Raji (cell line): ENCODE measurements around the gene WNT7B.

Source experiments
- POLR2A ChIP-seq: IDR thresholded peaks from 2 replicates; pipeline ENCODE4 v1.6.1; 2011; ENCODE audit warnings: low read depth, low read length, control low read depth; ENCODE audit not compliant: insufficient read depth

WNT7B gene

DNA sequence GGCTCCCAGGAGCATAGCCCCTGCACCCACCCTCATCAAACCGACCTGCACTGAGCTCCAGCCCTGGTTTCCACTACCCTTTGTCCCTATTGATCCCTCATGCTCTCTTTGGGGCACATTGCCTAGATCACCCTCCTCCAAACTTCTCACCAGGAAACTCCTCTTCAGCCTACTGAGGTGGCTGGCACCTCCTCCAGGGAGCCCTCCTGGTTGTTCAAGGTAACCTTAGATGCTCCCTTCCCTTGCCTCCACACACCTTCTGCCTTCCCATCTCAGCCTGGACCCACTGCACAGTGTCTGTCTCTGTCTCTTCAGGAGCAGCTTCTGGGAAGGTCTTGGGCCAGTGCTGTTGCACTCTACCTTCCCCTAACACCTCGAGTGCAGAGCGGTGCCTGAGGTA lies 15.8 kb upstream of the WNT7B start:
- TF ChIP-seq POLR2A: no peak

DNA sequence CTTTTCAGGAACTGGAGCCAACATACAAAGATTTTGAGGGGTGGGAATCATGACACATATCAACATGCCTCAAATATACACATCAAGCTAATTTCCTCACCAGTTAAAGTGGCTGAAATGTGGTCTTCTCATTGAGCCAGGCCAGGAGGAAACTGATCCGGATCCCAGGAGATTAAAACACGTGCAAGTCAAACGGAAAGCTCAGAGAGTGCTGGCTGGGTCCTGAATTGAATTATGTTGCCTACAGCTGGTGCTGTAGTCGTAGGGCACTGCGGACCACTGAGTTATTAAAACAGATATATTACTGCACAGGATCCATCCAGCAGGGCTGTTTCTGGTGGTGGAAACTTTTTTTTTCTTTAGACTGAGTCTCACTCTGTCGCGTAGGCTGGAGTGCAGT lies 14.1 kb upstream of the WNT7B start:
- TF ChIP-seq POLR2A: no peak

DNA sequence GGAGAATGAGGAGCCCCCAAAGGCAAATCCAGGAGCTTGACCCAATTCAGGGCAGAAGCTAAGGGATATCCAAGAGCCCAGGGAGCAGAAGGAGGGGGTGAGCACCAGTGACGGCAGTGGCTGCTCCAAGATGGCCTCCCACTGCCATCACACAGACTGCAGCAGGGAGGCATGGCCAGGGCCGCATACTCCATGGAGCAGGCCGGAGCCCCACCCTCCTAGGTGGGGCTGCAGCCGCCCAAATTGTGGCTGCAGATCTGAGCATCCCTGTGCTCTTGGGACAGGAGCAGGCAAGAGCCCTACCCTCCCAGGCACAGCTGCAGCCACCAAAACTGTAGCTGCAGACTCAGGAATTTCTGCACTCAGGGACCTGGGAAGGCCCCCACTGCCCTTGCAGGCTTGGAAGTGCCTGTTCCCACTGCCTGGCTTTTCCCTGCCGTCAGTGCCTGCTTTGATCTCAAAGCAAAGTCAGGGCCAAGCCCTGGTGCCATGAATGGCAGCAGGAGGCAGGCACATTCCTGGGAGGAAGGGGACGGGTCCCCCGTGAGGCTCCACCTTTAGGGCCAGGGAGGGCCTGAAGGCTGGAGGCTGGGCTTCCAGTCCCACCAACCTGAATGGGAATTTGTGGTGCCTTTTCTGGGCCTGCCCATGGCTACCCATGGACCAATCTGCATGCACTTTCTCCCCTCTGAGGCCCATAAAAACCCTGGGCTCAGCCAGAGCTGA lies 10.3 kb upstream of the WNT7B start:
- TF ChIP-seq POLR2A: no peak

DNA sequence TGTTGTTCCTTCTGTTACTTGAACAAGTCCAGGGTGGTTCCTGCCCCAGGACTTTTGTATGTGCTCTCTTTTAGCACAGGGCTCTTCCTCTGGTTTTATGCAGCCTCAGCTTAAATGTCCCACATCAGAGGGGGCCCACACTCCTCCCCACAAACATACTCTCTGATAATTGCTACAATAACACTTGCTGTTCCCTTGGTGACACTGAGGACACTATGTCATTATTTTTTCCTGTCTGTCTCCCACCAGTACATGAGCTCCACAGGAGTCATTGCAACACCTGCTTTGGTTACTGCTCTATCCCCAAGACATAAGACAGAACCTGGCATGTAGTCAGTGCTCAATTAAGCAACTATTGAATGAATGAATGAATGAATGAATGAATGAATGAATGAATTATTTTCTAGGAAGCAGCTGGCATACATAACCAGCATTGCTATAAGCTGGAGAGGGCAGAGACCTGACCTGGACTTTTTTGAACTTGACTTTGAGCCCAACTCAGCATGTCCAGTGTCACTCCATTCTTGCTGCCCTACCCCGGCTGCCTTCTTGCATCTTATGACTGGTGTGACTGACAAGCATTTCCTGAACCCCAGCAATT lies 7.5 kb upstream of the WNT7B start:
- no peak for TF ChIP-seq POLR2A

DNA sequence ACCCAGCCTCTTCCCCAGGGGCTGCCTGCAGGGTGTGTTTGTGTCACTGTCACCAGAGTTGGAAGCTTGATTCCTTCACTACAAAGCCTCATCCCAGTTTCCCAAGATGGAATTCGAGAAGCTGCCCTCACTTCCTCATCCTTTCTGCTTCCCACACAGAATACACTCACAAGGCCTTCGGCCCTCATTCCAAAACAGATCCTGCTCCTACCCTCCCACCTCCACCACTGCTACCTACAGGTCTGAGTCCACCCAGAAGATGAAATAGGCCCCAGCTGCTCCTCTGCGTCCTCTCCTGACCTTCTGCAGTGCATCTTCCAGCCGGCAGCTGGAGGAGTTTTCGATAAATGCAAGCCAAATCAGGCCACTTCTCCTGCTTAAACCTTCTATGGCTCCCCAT lies 6.8 kb upstream of the WNT7B start:
- no peak for TF ChIP-seq POLR2A

DNA sequence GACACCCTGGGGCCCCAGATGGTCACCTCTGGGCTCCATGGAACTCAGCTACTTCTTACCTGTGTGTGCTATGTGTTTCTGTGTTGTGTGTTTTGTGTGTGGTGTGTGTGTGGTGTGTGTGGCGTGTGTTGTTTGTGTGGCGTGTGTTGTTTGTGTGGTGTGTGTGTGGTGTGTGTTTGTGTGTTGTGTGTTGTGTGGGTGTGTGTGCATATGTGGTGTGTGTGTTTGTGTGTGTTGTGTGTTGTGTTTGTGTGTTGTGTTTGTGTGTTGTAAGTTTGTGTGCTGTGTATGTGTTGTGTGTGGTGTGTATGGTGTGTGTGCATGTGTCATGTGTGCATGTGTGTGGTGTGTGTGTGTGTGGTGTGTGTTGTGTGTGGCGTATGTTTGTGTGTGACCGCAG lies 3.8 kb upstream of the WNT7B start:
- TF ChIP-seq POLR2A: no peak

DNA sequence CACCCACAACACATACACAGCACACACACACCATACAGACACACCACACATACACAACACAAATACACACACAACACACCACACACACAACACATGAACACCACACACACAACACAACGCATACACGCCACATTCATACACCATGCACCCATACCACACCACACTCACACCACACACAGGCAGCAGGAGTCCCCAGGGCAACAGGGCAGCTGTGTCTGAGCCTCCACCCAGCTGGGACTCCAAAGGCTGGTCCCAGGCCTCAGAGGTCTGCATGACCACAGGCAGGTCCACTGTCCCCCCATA lies 3.3 kb upstream of the WNT7B start:
- no peak for TF ChIP-seq POLR2A

DNA sequence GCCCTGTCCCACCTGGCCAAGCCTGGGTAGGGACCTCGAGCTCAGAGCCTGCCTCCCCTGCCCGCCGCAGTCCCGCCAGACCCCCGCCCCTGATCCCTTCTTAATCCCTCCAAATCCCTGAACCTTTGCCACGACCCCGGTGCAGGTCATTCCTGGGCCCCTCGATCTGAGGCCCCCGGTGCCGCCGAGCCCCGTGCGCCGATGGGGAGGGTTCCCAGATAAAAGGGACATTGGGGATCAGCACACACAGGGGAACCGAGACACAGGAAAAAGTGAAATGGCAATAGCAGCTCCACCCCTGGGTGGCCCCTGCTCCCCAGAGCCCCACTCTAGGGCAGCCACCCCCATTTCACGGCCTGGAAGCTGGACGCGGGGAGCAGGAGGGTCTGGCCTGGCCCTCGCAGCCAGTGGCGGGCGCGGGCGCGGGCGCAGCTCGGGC lies 1.3 kb upstream of the WNT7B start:
- TF ChIP-seq POLR2A: no peak

DNA sequence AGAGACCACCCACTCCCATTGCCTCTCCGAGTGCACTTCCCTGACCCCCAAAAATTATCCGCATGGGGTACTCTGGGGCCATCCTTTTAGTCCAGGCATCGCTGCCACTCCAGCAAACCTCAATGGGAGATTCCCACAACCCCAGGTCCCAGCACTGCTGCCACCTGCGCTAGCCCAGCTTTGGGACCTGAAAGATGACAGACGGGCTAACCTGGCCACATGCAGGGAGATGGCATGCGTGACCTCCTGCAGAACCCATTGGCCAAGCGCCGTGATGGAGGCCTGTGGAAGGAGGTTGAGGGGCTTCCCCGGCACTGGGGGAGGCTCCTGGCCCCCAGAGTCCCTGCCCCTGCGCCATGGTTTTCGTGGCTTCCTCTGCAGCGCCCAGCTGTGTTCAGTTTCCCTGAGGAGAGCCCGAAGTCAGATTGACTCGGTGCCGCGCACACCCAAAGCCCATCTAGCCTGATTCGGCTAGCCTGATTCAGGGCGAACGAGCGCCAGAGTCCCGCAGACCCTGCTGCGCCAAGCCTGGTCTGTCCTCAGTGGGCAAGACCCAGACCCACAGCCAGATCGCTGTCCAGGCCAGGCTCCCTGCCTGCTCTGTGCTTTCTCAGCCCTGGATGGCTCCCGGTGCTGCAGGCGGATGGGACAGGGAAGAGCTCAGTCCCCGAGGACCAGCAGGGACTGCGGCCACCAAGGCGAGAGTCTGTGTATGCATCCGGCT lies 751 bp upstream of the WNT7B start:
- no peak for TF ChIP-seq POLR2A

DNA sequence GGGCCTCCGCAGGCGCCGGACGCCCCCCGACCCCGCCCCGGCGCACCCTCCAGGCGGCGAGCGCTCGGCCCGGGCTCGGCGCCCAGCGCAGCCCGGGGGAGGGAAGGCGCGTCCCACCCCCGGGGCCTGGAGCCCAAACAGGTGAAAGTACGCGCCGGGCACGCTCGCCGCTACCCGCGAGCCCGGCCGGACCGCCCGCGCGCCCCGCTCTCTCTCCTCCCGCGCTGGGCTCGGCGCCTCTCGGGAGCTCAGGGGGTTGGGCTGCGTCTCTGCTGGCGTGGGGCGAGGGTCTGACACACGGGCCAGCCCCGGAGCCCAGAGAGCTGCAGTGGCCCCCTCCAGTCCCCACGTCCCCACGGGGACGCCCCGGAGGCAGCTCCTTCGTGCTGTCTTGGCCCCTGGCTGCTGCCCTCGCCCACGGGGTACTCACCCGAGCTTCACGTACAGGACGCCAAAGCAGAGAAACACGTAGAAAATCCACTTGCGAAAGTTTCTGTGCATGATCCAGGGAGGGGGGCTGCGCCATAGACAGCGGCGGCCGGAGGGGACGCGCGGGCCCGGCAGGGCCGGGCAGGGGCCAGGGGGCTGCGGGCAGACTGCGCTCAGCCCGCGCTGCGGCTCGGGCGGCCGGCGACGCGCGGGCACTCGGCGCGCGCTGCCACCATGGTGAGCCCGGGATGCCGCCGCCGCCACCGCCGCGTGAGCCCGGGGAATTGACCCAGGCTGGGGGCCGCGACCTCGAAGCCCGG lies 534 bp downstream of the WNT7B start:
- TF ChIP-seq POLR2A: no peak

- no peak for TF ChIP-seq POLR2A
Measured at GRCh38 chr22:45975164-45976161, 1.5 kb downstream of the WNT7B start.

DNA sequence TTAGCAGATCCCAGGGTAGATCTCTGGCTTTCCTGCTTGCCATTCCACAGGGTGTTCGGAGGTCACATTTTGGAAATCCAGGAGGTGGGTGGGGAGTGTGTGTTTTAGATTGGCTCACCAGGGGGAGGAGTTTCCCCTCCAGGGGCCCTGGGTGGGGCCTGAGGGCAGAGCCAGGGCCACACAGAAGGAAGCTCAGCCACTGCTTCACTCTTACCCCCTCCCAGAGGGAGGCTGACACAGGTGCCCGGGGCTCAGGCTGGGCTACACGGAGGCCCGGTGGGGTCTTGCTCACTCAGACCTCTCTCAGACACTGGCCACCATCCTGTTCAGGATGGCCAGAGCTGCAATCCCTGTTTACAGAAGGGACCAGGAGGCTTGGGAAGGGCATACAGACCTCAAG lies 2.5 kb downstream of the WNT7B start:
- no peak for TF ChIP-seq POLR2A

DNA sequence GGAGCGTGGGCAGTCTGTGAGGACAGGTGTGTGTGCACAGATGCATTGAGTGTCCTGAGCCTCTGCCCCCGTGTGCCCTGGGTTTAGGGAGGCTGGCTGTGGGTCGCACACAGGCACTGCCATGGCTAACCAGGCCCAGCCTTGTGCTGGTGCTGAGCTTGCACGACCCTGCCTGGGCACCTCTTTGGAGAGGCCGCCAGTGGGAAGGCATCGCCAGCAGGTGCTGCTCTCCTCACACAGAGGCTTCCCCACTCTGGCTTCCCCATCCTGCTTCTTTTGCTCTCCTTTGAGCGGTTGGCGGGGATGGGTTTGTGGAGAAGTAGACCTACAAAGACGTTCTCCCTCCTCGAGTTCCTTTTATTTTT lies 4.1 kb downstream of the WNT7B start:
- no peak for TF ChIP-seq POLR2A

GRCh38 chr22:45972091-45972888 lies 4.7 kb downstream of the WNT7B start:
- no peak for TF ChIP-seq POLR2A
